MM.1S (cell line): ENCODE data around the gene FAM107B.
A peak's percentile ranks its signal among the peaks of the same experiment; 100 is the strongest.

ENCODE experiments used
- DNase-seq: peaks from one replicate; pipeline ENCODE4 v3.0.0-alpha.2; 2015
- H2AFZ ChIP-seq: fragments of 300-600 bp; sonication (generic); 2 replicates; pipeline ENCODE4 v1.6.0; 2016; ENCODE audit warnings: antibody characterized with exemption, low read length
- H3F3A ChIP-seq: fragments of 300-600 bp; sonication (generic); 2 replicates; pipeline ENCODE4 v1.6.1; 2016; ENCODE audit warnings: mild to moderate bottlenecking, antibody characterized with exemption, low read length, moderate library complexity, mixed read lengths; ENCODE audit not compliant: insufficient read depth
- H3K27ac ChIP-seq: fragments of 300-600 bp; sonication (generic); 2 replicates; pipeline ENCODE4 v1.5.1; 2016; ENCODE audit warnings: mild to moderate bottlenecking, low read length
- H3K27me3 ChIP-seq: fragments of 300-600 bp; sonication (generic); replicated peaks from 2 replicates; pipeline ENCODE4 v1.6.0; 2016; ENCODE audit warnings: low read length; ENCODE audit not compliant: insufficient read depth
- H3K36me3 ChIP-seq: fragments of 300-600 bp; sonication (generic); replicated peaks from 2 replicates; pipeline ENCODE4 v1.6.1; 2016; ENCODE audit warnings: mild to moderate bottlenecking, low read length, mixed read lengths; ENCODE audit not compliant: insufficient read depth
- H3K4me1 ChIP-seq: fragments of 300-600 bp; sonication (generic); 2 replicates; pipeline ENCODE4 v1.6.1; 2016; ENCODE audit warnings: low read length, mixed read lengths
- H3K4me2 ChIP-seq: fragments of 300-600 bp; sonication (generic); 2 replicates; pipeline ENCODE4 v1.6.0; 2016; ENCODE audit warnings: low read depth, low read length
- H3K4me3 ChIP-seq: fragments of 300-600 bp; sonication (generic); 2 replicates; pipeline ENCODE4 v1.5.1; 2016; ENCODE audit warnings: low read length, mixed read lengths
- H3K79me2 ChIP-seq: fragments of 300-600 bp; sonication (generic); 2 replicates; pipeline ENCODE4 v1.6.1; 2016; ENCODE audit warnings: mixed run types, low read length, mixed read lengths
- H3K9ac ChIP-seq: fragments of 300-600 bp; sonication (generic); 2 replicates; pipeline ENCODE4 v1.6.1; 2016; ENCODE audit warnings: low read length, mixed read lengths
- H3K9me2 ChIP-seq: fragments of 300-600 bp; sonication (generic); replicated peaks from 2 replicates; pipeline ENCODE4 v1.6.1; 2016; ENCODE audit warnings: mild to moderate bottlenecking, low read length, mixed read lengths; ENCODE audit not compliant: insufficient read depth
- H3K9me3 ChIP-seq: fragments of 300-600 bp; sonication (generic); replicated peaks from 2 replicates; pipeline ENCODE4 v1.6.1; 2016; ENCODE audit warnings: mild to moderate bottlenecking, low read length, mixed read lengths; ENCODE audit not compliant: insufficient read depth
- H4K20me1 ChIP-seq: fragments of 300-600 bp; sonication (generic); 2 replicates; pipeline ENCODE4 v1.6.1; 2016; ENCODE audit warnings: mild to moderate bottlenecking, low read length, moderate library complexity, mixed read lengths; ENCODE audit not compliant: insufficient read depth
- EZH2 ChIP-seq: fragments of 300-600 bp; sonication (generic); optimal IDR thresholded peaks from 2 replicates; pipeline ENCODE3; 2017; ENCODE audit warnings: low read depth, mild to moderate bottlenecking, antibody characterized with exemption, low read length, mixed read lengths
- EZH2phosphoT487 ChIP-seq: fragments of 300-600 bp; sonication (generic); IDR thresholded peaks from 2 replicates; pipeline ENCODE4 v1.6.1; 2018; ENCODE audit warnings: antibody characterized with exemption, low read length
- TF ChIP-seq, protein P1 (sequence below): fragments of 300-600 bp; sonication (generic); IDR thresholded peaks from 2 replicates; pipeline ENCODE4 v1.5.1; 2016; ENCODE audit warnings: antibody characterized with exemption, low read length, mixed read lengths

Gene FAM107B

DNA sequence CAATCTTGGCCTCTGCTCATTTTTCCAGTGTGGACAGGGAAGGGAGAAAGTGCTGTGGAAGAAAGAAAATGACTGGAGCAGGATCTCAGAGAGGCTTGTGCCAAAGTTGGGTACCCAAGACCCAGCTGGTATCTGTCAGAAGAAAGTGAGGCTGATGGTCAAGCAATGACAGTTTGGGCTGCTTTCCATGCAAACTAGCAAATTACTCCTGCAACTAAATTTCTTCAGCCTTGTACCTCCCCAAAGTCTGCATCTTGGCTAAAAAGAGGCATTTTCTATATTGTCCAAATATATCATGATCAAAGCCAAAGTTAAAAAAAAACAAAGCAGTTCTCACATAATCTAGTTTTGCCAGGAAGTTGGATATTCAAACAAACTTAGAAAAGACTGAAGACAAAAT lies 235.5 kb downstream of the FAM107B start:
- DNase-seq, result no peak
- Histone ChIP-seq H3K36me3 (peaks cover 4% of the 10 kb centered on the region), H3K9ac (no peak overlapping the region), H3K27me3 (no peaks in the 10 kb centered on the region), H3K79me2 (peaks cover 100% of the 10 kb centered on the region), H3K4me2 (no peak overlapping the region), H3K4me3 (no peak overlapping the region), H3K4me1 (peaks cover 10% of the 10 kb centered on the region; the same call in 1 of the 2 replicates), H2AFZ (no peak overlapping the region), H3K9me2 (no peaks in the 10 kb centered on the region), H3K27ac (peak overlapping the region; percentile 10; the same call in 1 of the 2 replicates), H4K20me1 (no peaks in the 10 kb centered on the region), H3F3A (no peaks in the 10 kb centered on the region), H3K9me3 (no peaks in the 10 kb centered on the region)
- TF ChIP-seq, protein P1, sequence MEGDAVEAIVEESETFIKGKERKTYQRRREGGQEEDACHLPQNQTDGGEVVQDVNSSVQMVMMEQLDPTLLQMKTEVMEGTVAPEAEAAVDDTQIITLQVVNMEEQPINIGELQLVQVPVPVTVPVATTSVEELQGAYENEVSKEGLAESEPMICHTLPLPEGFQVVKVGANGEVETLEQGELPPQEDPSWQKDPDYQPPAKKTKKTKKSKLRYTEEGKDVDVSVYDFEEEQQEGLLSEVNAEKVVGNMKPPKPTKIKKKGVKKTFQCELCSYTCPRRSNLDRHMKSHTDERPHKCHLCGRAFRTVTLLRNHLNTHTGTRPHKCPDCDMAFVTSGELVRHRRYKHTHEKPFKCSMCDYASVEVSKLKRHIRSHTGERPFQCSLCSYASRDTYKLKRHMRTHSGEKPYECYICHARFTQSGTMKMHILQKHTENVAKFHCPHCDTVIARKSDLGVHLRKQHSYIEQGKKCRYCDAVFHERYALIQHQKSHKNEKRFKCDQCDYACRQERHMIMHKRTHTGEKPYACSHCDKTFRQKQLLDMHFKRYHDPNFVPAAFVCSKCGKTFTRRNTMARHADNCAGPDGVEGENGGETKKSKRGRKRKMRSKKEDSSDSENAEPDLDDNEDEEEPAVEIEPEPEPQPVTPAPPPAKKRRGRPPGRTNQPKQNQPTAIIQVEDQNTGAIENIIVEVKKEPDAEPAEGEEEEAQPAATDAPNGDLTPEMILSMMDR, result no peak
- no peak for TF ChIP-seq EZH2
- TF ChIP-seq EZH2phosphoT487, result no peak

DNA sequence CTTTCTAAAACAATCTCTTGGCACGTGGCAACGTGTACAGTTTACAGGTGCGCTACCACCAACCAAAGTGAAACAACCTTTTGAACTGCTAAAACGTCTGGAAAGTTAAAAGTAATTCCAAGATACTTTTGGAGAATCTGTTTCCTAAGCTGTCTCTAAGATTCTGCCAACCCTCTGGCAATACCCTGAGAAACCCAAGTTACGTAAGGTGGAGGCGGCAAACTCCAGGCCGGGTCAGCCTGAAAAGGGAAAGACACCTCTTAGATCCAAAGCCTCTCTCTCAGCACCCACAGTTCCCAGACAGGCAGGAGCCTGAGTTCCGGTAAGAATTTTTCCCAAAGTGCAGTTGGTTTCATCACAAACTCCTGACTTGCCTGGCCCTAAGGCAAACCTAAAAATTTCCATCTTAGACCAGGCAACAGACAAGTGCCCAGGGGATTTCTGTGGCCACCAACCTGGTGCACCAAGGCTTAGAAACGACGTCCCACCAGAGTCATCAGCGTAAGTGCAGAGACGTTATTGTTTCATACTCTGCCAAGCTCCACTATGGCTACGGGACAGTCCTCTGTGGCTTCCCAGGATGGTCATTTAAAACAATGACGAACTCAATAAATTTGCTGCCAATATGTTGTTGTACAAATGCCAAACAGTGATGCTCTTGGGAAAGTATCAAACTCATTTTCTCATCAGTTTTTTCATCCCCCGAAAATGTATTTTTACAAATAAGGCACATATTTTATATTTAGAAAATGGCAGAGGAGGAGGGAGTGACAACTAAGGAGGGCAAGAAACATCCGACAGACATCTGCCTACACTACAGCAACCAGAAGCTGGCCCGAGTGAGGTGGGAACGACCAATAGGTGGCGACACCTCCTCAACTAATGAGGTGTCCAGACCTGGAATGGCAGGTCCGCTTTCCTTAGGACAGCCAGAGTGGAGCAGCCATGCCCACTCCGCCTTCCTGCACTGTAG lies 238.2 kb downstream of the FAM107B start:
- Histone ChIP-seq H3K9ac (no peak overlapping the region), H3K9me2 (no peaks in the 10 kb centered on the region), H3K4me3 (no peak overlapping the region), H2AFZ (no peak overlapping the region), H3K4me1 (peaks cover 5% of the 10 kb centered on the region; the same call in 1 of the 2 replicates), H3K9me3 (no peaks in the 10 kb centered on the region), H3K27ac (no peak overlapping the region), H3F3A (no peaks in the 10 kb centered on the region), H3K27me3 (no peaks in the 10 kb centered on the region), H4K20me1 (no peaks in the 10 kb centered on the region), H3K4me2 (no peak overlapping the region), H3K79me2 (peaks cover 100% of the 10 kb centered on the region), H3K36me3 (peaks cover 4% of the 10 kb centered on the region; the same call in 1 of the 2 replicates)
- no peak for DNase-seq
- TF ChIP-seq, protein P1, result peak; percentile 64
- TF ChIP-seq EZH2 (no peak), EZH2phosphoT487 (no peak)

DNA sequence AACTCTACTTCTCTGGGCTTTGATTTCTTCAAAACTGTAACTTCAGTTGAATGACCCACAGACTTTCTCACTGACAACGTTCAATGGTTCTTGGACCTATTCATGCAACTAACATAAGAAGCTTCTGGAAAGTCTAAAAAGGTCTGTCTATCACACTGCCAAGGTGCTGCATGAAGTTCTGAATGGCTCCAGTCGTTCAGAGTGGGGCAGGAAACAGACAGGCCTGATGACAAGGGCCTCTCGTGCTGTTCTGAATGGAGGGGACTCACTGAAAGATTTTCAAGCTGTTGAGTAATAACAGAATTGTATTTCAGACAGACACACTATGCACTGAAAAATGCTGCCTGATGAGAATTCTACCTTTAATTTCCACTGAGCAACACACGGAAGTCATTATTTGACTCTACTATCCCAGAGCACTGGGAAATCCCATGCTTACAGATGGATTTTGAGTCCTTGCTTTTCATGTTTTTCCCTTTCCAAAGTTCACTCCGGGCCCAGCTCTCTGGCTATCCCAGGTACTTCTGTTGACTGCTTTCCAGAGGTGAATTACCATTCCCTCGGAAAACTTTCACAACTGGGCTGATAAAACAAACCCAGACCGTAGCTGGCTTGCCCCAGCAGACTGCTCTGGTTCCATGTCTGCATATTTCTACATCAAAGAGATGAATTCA lies 239.1 kb downstream of the FAM107B start:
- no peak overlapping the region for H3K27ac ChIP-seq
- no peaks in the 10 kb centered on the region for H3K9me3 ChIP-seq
- H3K4me1 ChIP-seq, result peaks cover 10% of the 10 kb centered on the region
- H3K4me3 ChIP-seq, result no peak overlapping the region
- no peak for TF ChIP-seq EZH2phosphoT487
- TF ChIP-seq EZH2, result no peak
- TF ChIP-seq, protein P1, result no peak
- H3K4me2 ChIP-seq, result no peak overlapping the region
- no peaks in the 10 kb centered on the region for H3K27me3 ChIP-seq
- no peaks in the 10 kb centered on the region for H3K9me2 ChIP-seq
- H2AFZ ChIP-seq, result no peak overlapping the region
- H3K36me3 ChIP-seq, result 0 out of 2 replicates have a peak, but pooled peaks cover 4% of the 10 kb centered on the region
- H3K9ac ChIP-seq, result no peak overlapping the region
- peaks cover 100% of the 10 kb centered on the region for H3K79me2 ChIP-seq
- no peaks in the 10 kb centered on the region for H4K20me1 ChIP-seq
- DNase-seq, result no peak
- no peaks in the 10 kb centered on the region for H3F3A ChIP-seq
